GM19438 (cell line): Measurements from ENCODE around the gene CLSTN2.

Source experiments
- ATAC-seq: cut with Tn5 transposase; IDR thresholded peaks from one replicate; pipeline ENCODE4 v1.9.1; 2021; ENCODE audit warnings: low read depth; ENCODE audit not compliant: unreplicated experiment

Gene CLSTN2

GRCh38 chr3:140050396-140050795, 115.4 kb downstream of the CLSTN2 start:
- no peak for ATAC-seq

GRCh38 chr3:140051019-140051957, 116.3 kb downstream of the CLSTN2 start:
- ATAC-seq, result no peak

- no peak for ATAC-seq
These were observed 118.1 kb downstream of the CLSTN2 start for GRCh38 chr3:140052771-140053702.

- no peak for ATAC-seq
These were observed 118.8 kb downstream of the CLSTN2 start for GRCh38 chr3:140053794-140054193.

GRCh38 chr3:140055092-140055791, 120.3 kb downstream of the CLSTN2 start:
- no peak for ATAC-seq

GRCh38 chr3:140056047-140056446, 121.1 kb downstream of the CLSTN2 start:
- no peak for ATAC-seq

- ATAC-seq, result no peak
These were observed 126.2 kb downstream of the CLSTN2 start for GRCh38 chr3:140061211-140061610.

- ATAC-seq, result no peak
These were observed 127.5 kb downstream of the CLSTN2 start for GRCh38 chr3:140062461-140062860.

GRCh38 chr3:140067487-140067886, 132.5 kb downstream of the CLSTN2 start:
- ATAC-seq, result no peak

GRCh38 chr3:140068494-140069017, 133.6 kb downstream of the CLSTN2 start:
- ATAC-seq, result no peak

GRCh38 chr3:140073278-140074045, 138.5 kb downstream of the CLSTN2 start:
- ATAC-seq, result no peak

GRCh38 chr3:140076552-140076951, 141.6 kb downstream of the CLSTN2 start:
- ATAC-seq, result no peak

GRCh38 chr3:140077406-140077805, 142.4 kb downstream of the CLSTN2 start:
- ATAC-seq, result no peak

GRCh38 chr3:140078343-140078742, 143.4 kb downstream of the CLSTN2 start:
- no peak for ATAC-seq

- no peak for ATAC-seq
These were observed 144.0 kb downstream of the CLSTN2 start for GRCh38 chr3:140078940-140079339.

- no peak for ATAC-seq
These were observed 146.9 kb downstream of the CLSTN2 start for GRCh38 chr3:140081887-140082286.

GRCh38 chr3:140085001-140085400, 150.0 kb downstream of the CLSTN2 start:
- ATAC-seq, result no peak

- no peak for ATAC-seq
These were observed 151.7 kb downstream of the CLSTN2 start for GRCh38 chr3:140086642-140087041.

GRCh38 chr3:140088058-140088457, 153.1 kb downstream of the CLSTN2 start:
- no peak for ATAC-seq

GRCh38 chr3:140088513-140088912, 153.5 kb downstream of the CLSTN2 start:
- ATAC-seq, result no peak
